KOPT-K1 (cell line): ENCODE data around the gene MCRIP2.

Source experiments
- H3K27ac ChIP-seq: fragments of 200-600 bp; sonication (generic); 2 replicates; pipeline ENCODE4 v1.5.1; 2016; ENCODE audit warnings: antibody characterized with exemption, mild to moderate bottlenecking, low read depth, low read length; ENCODE audit not compliant: poor library complexity, severe bottlenecking
- H3K36me3 ChIP-seq: fragments of 200-600 bp; sonication (generic); 2 replicates; pipeline ENCODE4 v1.5.1; 2017; ENCODE audit warnings: antibody characterized with exemption, mild to moderate bottlenecking, low read length, moderate library complexity; ENCODE audit not compliant: insufficient read depth
- H3K9me3 ChIP-seq: fragments of 200-600 bp; sonication (generic); 2 replicates; pipeline ENCODE4 v1.5.1; 2017; ENCODE audit warnings: antibody characterized with exemption, low read length, mild to moderate bottlenecking; ENCODE audit not compliant: insufficient read depth, poor library complexity, severe bottlenecking

MCRIP2 gene

GRCh38 chr16:625977-626765 lies 15.5 kb upstream of the MCRIP2 start:
- no peaks in the 10 kb centered on the region for H3K9me3 ChIP-seq
- H3K27ac ChIP-seq: no peak overlapping the region
- no peaks in the 10 kb centered on the region; the same call in 1 of the 2 replicates for H3K36me3 ChIP-seq

- no peak overlapping the region for H3K27ac ChIP-seq
- no peaks in the 10 kb centered on the region for H3K9me3 ChIP-seq
- no peaks in the 10 kb centered on the region; the same call in 1 of the 2 replicates for H3K36me3 ChIP-seq
These were observed 14.7 kb upstream of the MCRIP2 start for GRCh38 chr16:626787-627453.

- Histone ChIP-seq H3K9me3 (no peaks in the 10 kb centered on the region), H3K36me3 (no peaks in the 10 kb centered on the region; the same call in 1 of the 2 replicates), H3K27ac (no peak overlapping the region)
These were observed 14.0 kb upstream of the MCRIP2 start for GRCh38 chr16:627454-628239.

GRCh38 chr16:628321-629061 lies 13.1 kb upstream of the MCRIP2 start:
- peaks cover 1% of the 10 kb centered on the region; the same call in 1 of the 2 replicates for H3K36me3 ChIP-seq
- no peaks in the 10 kb centered on the region for H3K9me3 ChIP-seq
- H3K27ac ChIP-seq: no peak overlapping the region

- Histone ChIP-seq H3K27ac (no peak overlapping the region), H3K9me3 (no peaks in the 10 kb centered on the region), H3K36me3 (peaks cover 9% of the 10 kb centered on the region; the same call in 1 of the 2 replicates)
These were observed 12.3 kb upstream of the MCRIP2 start for GRCh38 chr16:629185-629832.

GRCh38 chr16:629833-630248 lies 11.8 kb upstream of the MCRIP2 start:
- Histone ChIP-seq H3K27ac (no peak overlapping the region), H3K36me3 (peaks cover 14% of the 10 kb centered on the region; the same call in 1 of the 2 replicates), H3K9me3 (no peaks in the 10 kb centered on the region)

GRCh38 chr16:630249-630814 lies 11.3 kb upstream of the MCRIP2 start:
- peaks cover 16% of the 10 kb centered on the region; the same call in 1 of the 2 replicates for H3K36me3 ChIP-seq
- no peak overlapping the region for H3K27ac ChIP-seq

GRCh38 chr16:630815-631405 lies 10.7 kb upstream of the MCRIP2 start, which contains the start of gene WFIKKN1:
Gene WFIKKN1, plus strand, starts transcription at chr16:630985. Its CDS starts 269 bp downstream, at chr16:631254.
- Histone ChIP-seq H3K27ac (no peak within 1 kb of the TSS), H3K36me3 (peaks cover 16% of the 10 kb centered on the region; the same call in 1 of the 2 replicates), H3K9me3 (no peaks in the 10 kb centered on the region)

More at GRCh38 chr16:630249-630814, 11.3 kb upstream of the MCRIP2 start:
- no peaks in the 10 kb centered on the region for H3K9me3 ChIP-seq

- Histone ChIP-seq H3K36me3 (peaks cover 16% of the 10 kb centered on the region; the same call in 1 of the 2 replicates), H3K9me3 (no peaks in the 10 kb centered on the region), H3K27ac (no peak overlapping the region)
These were observed 9.7 kb upstream of the MCRIP2 start for GRCh38 chr16:631808-632358.

- Histone ChIP-seq H3K9me3 (no peaks in the 10 kb centered on the region), H3K27ac (no peak overlapping the region), H3K36me3 (peaks cover 16% of the 10 kb centered on the region; the same call in 1 of the 2 replicates)
These were observed 8.9 kb upstream of the MCRIP2 start for GRCh38 chr16:632486-633335.

- Histone ChIP-seq H3K27ac (no peak overlapping the region), H3K9me3 (no peaks in the 10 kb centered on the region)
These were observed 8.1 kb upstream of the MCRIP2 start for GRCh38 chr16:633336-634050.

More at GRCh38 chr16:633336-634050, 8.1 kb upstream of the MCRIP2 start:
- peaks cover 16% of the 10 kb centered on the region; the same call in 1 of the 2 replicates for H3K36me3 ChIP-seq
